Right cardiac atrium (tissue), 5 donors: ENCODE measurements around the gene KRT6B. TPM values are rescaled to one million over a fixed set of nuclear protein-coding genes. Genes with fewer than 3 reads are reported as not detected.
"Not testable (repeated sequence)": the region's sequence is repeated elsewhere in the genome, so short reads cannot be mapped to it uniquely, and the experiment has no call there.

Experiments
- ATAC-seq, 2 donors: fragments of 200-7000 bp; cut with Tn5 transposase; one replicate each; pipeline versions ENCODE4 v1.8.0 to v1.9.1; 2020; ENCODE audit warnings: moderate library complexity in 2 of 2, mild to moderate bottlenecking in 1 of 2
- DNase-seq, 3 donors: peaks; one replicate each; pipeline ENCODE4 v3.0.0-alpha.2; 2020
- H3K27ac ChIP-seq: one replicate; pipeline ENCODE4 v1.5.1; 2013; ENCODE audit warnings: mild to moderate bottlenecking, low read length, control low read depth, moderate library complexity
- H3K27me3 ChIP-seq: one replicate; pipeline ENCODE4 v1.6.1; 2013; ENCODE audit not compliant: control insufficient read depth, insufficient read depth
- H3K4me1 ChIP-seq: one replicate; pipeline ENCODE4 v1.6.1; 2013; ENCODE audit warnings: low read length; ENCODE audit not compliant: control insufficient read depth, insufficient read depth
- H3K4me3 ChIP-seq: one replicate; pipeline ENCODE4 v1.5.1; 2013; ENCODE audit warnings: low read length, control low read depth
- H3K9me3 ChIP-seq: one replicate; pipeline ENCODE4 v1.6.1; 2013; ENCODE audit warnings: low read length; ENCODE audit not compliant: control insufficient read depth
- WGBS: extraction: QIAGEN DNeasy Blood & Tissue Kit; methylation state at CpG from one replicate; pipeline ENCODE4 v1.1.7; 2013; 5-methylcytosine and 5-hydroxymethylcytosine counted together
- intact Hi-C, 4 donors: fragments of 100-400 bp; cut with DNase I; formaldehyde crosslinking; loops; one replicate each; pipeline versions ENCODE4 v1.11.0 to v1.14.0; 2022 to 2023
- polyA plus RNA-seq: library from polyadenylated mRNA; stranded (reverse); fragments of 200-250 nt; gene quantifications from one replicate; pipeline ENCODE4 v1.2.3, GENCODE V29; 2013
- total RNA-seq, 4 donors: library from RNA; stranded (reverse); fragmentation: NEBNext Ultra II Directional; extraction: Animal tissue kit (Norgen Biotek cat#: 25700); gene quantifications; one replicate each; pipeline ENCODE4 v1.2.1, GENCODE V29; 2021
- donor health status: healthy with polysubstance abuse.
- donor health status: DM: no; HTN: yes; CAD: no.
- donor health status: DM: no; HTN: no; CAD: no.
- donor health status: DM: no; HTN: yes; CAD: no; lungs with severe emphysema.
- donor health status: DM: yes; HTN: yes; CAD: no.

Gene KRT6B
- total and polyA plus RNA-seq, 5 donors = not detected

- WGBS = 79% methylated on average over 4 of the region's 4 CpGs
- H3K9me3 ChIP-seq = no peaks in the 10 kb centered on the region
- no peaks in the 10 kb centered on the region for H3K27me3 ChIP-seq
- ATAC-seq (no peak), DNase-seq (no peak)
- H3K4me3 ChIP-seq = no peak overlapping the region
- no peak overlapping the region for H3K27ac ChIP-seq
- H3K4me1 ChIP-seq = no peaks in the 10 kb centered on the region
- intact Hi-C loops = no loop called here
These were observed 17.9 kb upstream of the KRT6B start for GRCh38 chr12:52469853-52470252.

- 27% methylated on average over 2 of the region's 2 CpGs for WGBS
These were observed 13.0 kb upstream of the KRT6B start for GRCh38 chr12:52464897-52465296.

GRCh38 chr12:52461693-52462092, 9.7 kb upstream of the KRT6B start:
- no peaks in the 10 kb centered on the region for H3K4me1 ChIP-seq
- H3K9me3 ChIP-seq = no peaks in the 10 kb centered on the region
- no peak overlapping the region for H3K27ac ChIP-seq
- H3K27me3 ChIP-seq = no peaks in the 10 kb centered on the region
- no peak for ATAC-seq
- intact Hi-C loops = no loop called here
- DNase-seq = peak in 1 of 3 donors; percentile 53
- no peak overlapping the region for H3K4me3 ChIP-seq
- 54% methylated on average over 5 of the region's 5 CpGs for WGBS

More at GRCh38 chr12:52464897-52465296, 13.0 kb upstream of the KRT6B start:
- intact Hi-C loops = no loop called here
- H3K4me1 ChIP-seq = no peaks in the 10 kb centered on the region
- ATAC-seq (no peak), DNase-seq (no peak)
- no peaks in the 10 kb centered on the region for H3K27me3 ChIP-seq
- no peak overlapping the region for H3K4me3 ChIP-seq
- no peak overlapping the region for H3K27ac ChIP-seq
- H3K9me3 ChIP-seq = no peaks in the 10 kb centered on the region

GRCh38 chr12:52458861-52459260, 6.9 kb upstream of the KRT6B start:
- 84% methylated on average over 5 of the region's 5 CpGs for WGBS

GRCh38 chr12:52455821-52456220, 3.9 kb upstream of the KRT6B start:
- DNase-seq (no peak), ATAC-seq (no peak)
- H3K4me3 ChIP-seq = no peak overlapping the region
- no peaks in the 10 kb centered on the region for H3K27me3 ChIP-seq
- WGBS = 59% methylated on average over 1 of the region's 1 CpG
- no peak overlapping the region for H3K27ac ChIP-seq
- no peaks in the 10 kb centered on the region for H3K4me1 ChIP-seq
- no peaks in the 10 kb centered on the region for H3K9me3 ChIP-seq
- intact Hi-C loops = no loop called here

More at GRCh38 chr12:52458861-52459260, 6.9 kb upstream of the KRT6B start:
- H3K4me1 ChIP-seq = no peaks in the 10 kb centered on the region
- intact Hi-C loops = no loop called here
- DNase-seq (no peak), ATAC-seq (no peak)
- no peaks in the 10 kb centered on the region for H3K27me3 ChIP-seq
- no peak overlapping the region for H3K27ac ChIP-seq
- no peak overlapping the region for H3K4me3 ChIP-seq
- no peaks in the 10 kb centered on the region for H3K9me3 ChIP-seq

- H3K4me1 ChIP-seq = no peaks in the 10 kb centered on the region
- DNase-seq (no peak), ATAC-seq (peak in 1 of 2 donors; percentile 41)
- no peaks in the 10 kb centered on the region for H3K9me3 ChIP-seq
- H3K4me3 ChIP-seq = no peak overlapping the region
- 62% methylated on average over 3 of the region's 3 CpGs for WGBS
- intact Hi-C loops = no loop called here
- H3K27ac ChIP-seq = no peak overlapping the region
- no peaks in the 10 kb centered on the region for H3K27me3 ChIP-seq
These were observed 2.7 kb upstream of the KRT6B start for GRCh38 chr12:52454411-52455201.

GRCh38 chr12:52448228-52448627, 3.7 kb downstream of the KRT6B start:
- no peaks in the 10 kb centered on the region for H3K27me3 ChIP-seq
- ATAC-seq = no peak
- no peak overlapping the region for H3K4me3 ChIP-seq
- no peaks in the 10 kb centered on the region for H3K4me1 ChIP-seq
- intact Hi-C loops = no loop called here
- no peak for DNase-seq
- no peak overlapping the region for H3K27ac ChIP-seq
- 50% methylated on average over 3 of the region's 3 CpGs for WGBS
- no peaks in the 10 kb centered on the region for H3K9me3 ChIP-seq

GRCh38 chr12:52447196-52447595, 4.8 kb downstream of the KRT6B start:
- H3K27me3 ChIP-seq, H3K9me3 ChIP-seq, ATAC-seq, DNase-seq, H3K4me1 ChIP-seq, H3K4me3 ChIP-seq, H3K27ac ChIP-seq, intact Hi-C loops: not testable (repeated sequence)
- WGBS = 92% methylated on average over 11 of the region's 11 CpGs

GRCh38 chr12:52446367-52447045, 5.4 kb downstream of the KRT6B start:
- DNase-seq (no peak), ATAC-seq (no peak)
- Histone ChIP-seq H3K27me3 (no peaks in the 10 kb centered on the region), H3K9me3 (no peaks in the 10 kb centered on the region), H3K4me1 (no peaks in the 10 kb centered on the region), H3K4me3 (no peak overlapping the region), H3K27ac (no peak overlapping the region)
- 81% methylated on average over 6 of the region's 6 CpGs for WGBS
- intact Hi-C loops = no loop called here

GRCh38 chr12:52445876-52446275, 6.1 kb downstream of the KRT6B start:
- H3K4me3 ChIP-seq = no peak overlapping the region
- H3K27ac ChIP-seq = no peak overlapping the region
- H3K9me3 ChIP-seq = no peaks in the 10 kb centered on the region
- H3K4me1 ChIP-seq = no peaks in the 10 kb centered on the region
- DNase-seq = no peak
- intact Hi-C loops = no loop called here
- no peaks in the 10 kb centered on the region for H3K27me3 ChIP-seq
- no peak for ATAC-seq
- WGBS = 63% methylated on average over 3 of the region's 3 CpGs
